ENCODE results near the gene SAP25. TPM values are rescaled to one million over a fixed set of nuclear protein-coding genes. Genes with fewer than 3 reads are reported as not detected.

The SAP25 gene
- total RNA-seq, 1 experiment from 2014 or later: 4.4 TPM

GRCh38 chr7:100545360-100546128, 28.2 kb downstream of the SAP25 start (continued):
- TF ChIP-seq ZNF274 (IDR thresholded peaks at IDR 0.05; ENCODE audit: low read depth, low read length): no peak
- no peak for TF ChIP-seq ELF1 (IDR thresholded peaks at IDR 0.05; ENCODE audit: borderline replicate concordance, low read depth)
- peak; percentile 71 for TF ChIP-seq POLR2AphosphoS5 (IDR thresholded peaks at IDR 0.05; ENCODE audit: low read depth, low read length)
- no peak for TF ChIP-seq ATF3 (IDR thresholded peaks at IDR 0.05)

- no peaks in the 10 kb centered on the region for H3K9me2 ChIP-seq (ENCODE audit: insufficient read depth)
- H3K4me2 ChIP-seq (ENCODE audit: low read length): peak overlapping the region; percentile 79
- H3K36me3 ChIP-seq (ENCODE audit: control insufficient read depth in 1 of 2, insufficient read depth in 2 of 2, low read length in 2 of 2): no peaks in the 10 kb centered on the region
- DNase-seq (ENCODE audit: low read depth, low spot score) (no peak), ATAC-seq (no peak)
- H4K20me1 ChIP-seq (ENCODE audit: insufficient read depth): no peaks in the 10 kb centered on the region
- no peaks in the 10 kb centered on the region for H3K27me3 ChIP-seq (ENCODE audit: insufficient read depth, low read length)
- TF ChIP-seq EGR1 (IDR thresholded peaks at IDR 0.05; ENCODE audit: low read depth) (no peak), ELF1 (IDR thresholded peaks at IDR 0.05; ENCODE audit: borderline replicate concordance, low read depth) (no peak), YY1 (IDR thresholded peaks at IDR 0.05; ENCODE audit: extremely low read depth, insufficient replicate concordance, low read depth, low read length) (no peak), CBX3 (IDR thresholded peaks at IDR 0.05; ENCODE audit: low read depth) (no peak), POLR2A (IDR thresholded peaks at IDR 0.05; ENCODE audit: borderline replicate concordance, extremely low read depth, insufficient read depth, insufficient read length) (no peak), ZFX (IDR thresholded peaks at IDR 0.05) (no peak), RAD21 (IDR thresholded peaks at IDR 0.05; ENCODE audit: low read depth) (no peak), SRF (IDR thresholded peaks at IDR 0.05; ENCODE audit: low read depth) (no peak), CTCF (IDR thresholded peaks at IDR 0.05 in 2 of 3, conservative IDR thresholded peaks at IDR 0.05 in 1 of 3; ENCODE audit: borderline replicate concordance in 1 of 3, insufficient read depth in 1 of 3, low read depth in 2 of 3, low read length in 2 of 3) (no peak), TCF7L2 (IDR thresholded peaks at IDR 0.05; ENCODE audit: borderline replicate concordance, extremely low read depth, insufficient read depth, insufficient read length) (no peak), CEBPB (IDR thresholded peaks at IDR 0.05; ENCODE audit: low read depth) (no peak), ZBTB33 (IDR thresholded peaks at IDR 0.05; ENCODE audit: extremely low read depth, insufficient replicate concordance, low read length) (no peak), FOSL1 (IDR thresholded peaks at IDR 0.05; ENCODE audit: low read depth) (no peak)
- peaks cover 54 to 59% of the 10 kb centered on the region in 2 experiments for H3K4me1 ChIP-seq (ENCODE audit: control insufficient read depth in 1 of 2, insufficient read depth in 2 of 2, low read length in 2 of 2)
- ChIA-PET RAD21 (ENCODE audit: low non-redundant PET in 1 of 2, low total read pairs in 2 of 2, uncharacterized antibody in 2 of 2, unreplicated experiment in 2 of 2) (no interaction called here), CTCF (interaction anchor here (0.9 to 1.3 kb wide), 4 partner anchors 12 to 75 kb away, joined by 3 to 10 read pairs (median 4); no protein-coding TSS in a partner anchor), POLR2A (interaction anchor here (0.6 to 1.7 kb wide), 3 partner anchors 41 to 117 kb away, joined by 3 to 10 read pairs (median 4); partner anchors contain the start of genes FBXO24, LRCH4 and ZCWPW1)
- H3K9me3 ChIP-seq (ENCODE audit: control insufficient read depth in 1 of 2, insufficient read depth in 1 of 2, low read depth in 1 of 2, low read length in 2 of 2): no peaks in the 10 kb centered on the region
- BruUV-seq (replicated peaks): TSS peak; percentile 91
- H3K4me3 ChIP-seq (replicated peaks in 1 of 2; ENCODE audit: low read depth in 1 of 2, low read length in 2 of 2): peak overlapping the region; percentile 22 to 38
- H3K27ac ChIP-seq (ENCODE audit: low read depth, low read length): peak overlapping the region; percentile 95
- H2AFZ ChIP-seq (ENCODE audit: low read depth, low read length, poor library complexity, severe bottlenecking): no peak overlapping the region
- H3K9ac ChIP-seq (ENCODE audit: low read length): peak overlapping the region; percentile 61
- intact Hi-C loops (cut with micrococcal nuclease): loop anchor here (2.0 kb wide), 1 partner anchor 42 kb away; no protein-coding TSS in a partner anchor
- peaks cover 20% of the 10 kb centered on the region; the same call in 1 of the 2 replicates for H3K79me2 ChIP-seq (ENCODE audit: insufficient read depth, low read length)
Observed at GRCh38 chr7:100544967-100545359, 28.7 kb downstream of the SAP25 start.

Measured in HCT116 (cell line).